ENCODE data around the gene LUZP2. TPM values are rescaled to one million over a fixed set of nuclear protein-coding genes. Genes with fewer than 3 reads are reported as not detected.
"Not testable (repeated sequence)": the region's sequence is repeated elsewhere in the genome, so short reads cannot be mapped to it uniquely, and the experiment has no call there.

The LUZP2 gene
- total RNA-seq, 2 donors from 2014 or later, result not detected

DNA sequence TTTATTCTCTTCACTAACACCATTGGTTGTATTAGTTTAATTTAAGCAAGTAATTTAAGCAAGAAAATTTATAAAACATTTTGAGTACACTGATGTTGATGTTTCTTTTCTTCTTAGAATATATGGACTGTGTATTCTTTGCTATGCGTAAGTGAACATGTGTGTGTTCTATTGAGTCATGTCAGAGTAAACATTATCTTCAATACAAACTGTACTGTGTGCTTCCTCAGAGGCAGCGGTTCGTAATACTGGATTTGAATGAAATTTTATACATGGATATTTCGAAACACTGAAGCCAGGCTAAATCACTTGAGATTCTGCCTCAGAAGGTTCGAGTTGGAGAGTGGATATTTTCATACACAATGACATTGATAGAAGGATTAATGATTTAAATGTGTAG, 452.6 kb downstream of the LUZP2 start:
- no peak for DNase-seq
- Mint-ChIP-seq H3K4me3 (no peak overlapping the region), H3K4me1 (ENCODE audit: low read depth) (no peaks in the 10 kb centered on the region), H3K27me3 (ENCODE audit: low read depth) (no peaks in the 10 kb centered on the region), H3K9me3 (peaks cover 6 to 14% of the 10 kb centered on the region in 2 donors), H3K36me3 (ENCODE audit: insufficient read depth in 2 of 2) (peaks cover 0 to 2% of the 10 kb centered on the region in 2 donors), H3K27ac (no peak overlapping the region)
- ATAC-seq (replicated peaks in 1 of 2), result no peak

DNA sequence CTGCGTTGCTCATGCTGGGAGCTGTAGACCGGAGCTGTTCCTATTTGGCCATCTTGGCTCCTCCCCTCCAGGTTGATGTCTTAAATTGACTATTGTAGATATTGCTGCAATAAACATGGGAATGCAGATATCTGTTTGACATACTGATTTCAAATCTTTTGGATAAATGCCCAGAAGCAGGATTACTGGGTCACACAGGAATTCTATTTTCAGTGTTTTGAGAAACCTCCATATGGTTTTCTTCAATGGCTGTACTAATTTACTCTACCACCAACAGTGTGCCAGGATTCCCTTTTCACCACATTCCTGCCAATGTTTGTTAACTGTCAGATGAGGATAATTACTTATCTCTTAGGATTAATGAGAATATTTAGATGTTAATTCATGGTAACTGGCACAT, 467.0 kb downstream of the LUZP2 start:
- H3K36me3 Mint-ChIP-seq (ENCODE audit: insufficient read depth in 2 of 2), result peaks cover 0 to 3% of the 10 kb centered on the region in 2 donors
- peaks cover 1 to 7% of the 10 kb centered on the region in 2 donors for H3K9me3 Mint-ChIP-seq
- ATAC-seq (replicated peaks in 1 of 2), result no peak
- H3K4me3 Mint-ChIP-seq, result no peak overlapping the region
- no peaks in the 10 kb centered on the region for H3K4me1 Mint-ChIP-seq (ENCODE audit: low read depth)
- DNase-seq, result no peak
- H3K27ac Mint-ChIP-seq, result no peak overlapping the region
- no peaks in the 10 kb centered on the region for H3K27me3 Mint-ChIP-seq (ENCODE audit: low read depth)

DNA sequence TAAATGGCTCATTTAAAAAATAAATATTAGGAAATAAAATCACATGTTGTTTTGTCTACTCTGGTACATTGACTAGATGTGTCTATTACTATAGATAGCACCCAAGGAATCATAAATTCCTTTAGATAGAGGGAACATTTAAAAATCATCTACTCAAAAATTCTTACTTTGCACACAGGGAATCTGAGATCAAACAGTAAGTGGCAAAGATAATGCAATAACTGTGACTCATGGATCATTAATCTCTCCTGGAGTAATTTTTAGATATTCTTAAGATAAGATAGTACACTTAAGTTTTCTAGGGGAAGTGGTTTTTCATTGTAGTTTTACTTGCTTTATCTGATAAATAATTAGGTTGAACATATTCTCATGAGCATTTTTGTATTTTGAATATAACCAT, 468.9 kb downstream of the LUZP2 start:
- Mint-ChIP-seq H3K4me1 (ENCODE audit: low read depth) (no peaks in the 10 kb centered on the region), H3K9me3 (peaks cover 4 to 7% of the 10 kb centered on the region in 2 donors), H3K27me3 (ENCODE audit: low read depth) (no peaks in the 10 kb centered on the region), H3K36me3 (ENCODE audit: insufficient read depth in 2 of 2) (peaks cover 0 to 2% of the 10 kb centered on the region in 2 donors), H3K27ac (no peak overlapping the region), H3K4me3 (no peak overlapping the region)
- ATAC-seq (replicated peaks in 1 of 2), result no peak
- no peak for DNase-seq

DNA sequence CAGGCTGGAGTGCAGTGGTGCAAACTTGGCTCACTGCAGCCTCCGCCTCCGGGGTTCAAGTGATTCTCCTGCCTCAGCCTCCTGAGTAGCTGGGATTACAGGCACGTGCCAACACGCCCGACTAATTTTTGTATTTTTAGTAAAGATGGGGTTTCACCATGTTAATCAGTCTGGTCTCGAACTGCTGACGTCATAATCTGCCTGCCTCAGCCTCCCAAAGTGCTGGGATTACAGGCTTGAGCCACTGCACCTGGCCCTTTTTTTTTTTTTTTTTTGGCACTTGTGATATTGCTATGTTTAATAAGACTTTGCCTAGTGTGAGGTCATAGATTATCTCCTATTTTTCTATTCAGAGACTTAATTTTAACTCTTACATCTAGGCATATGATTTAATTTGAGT, 497.1 kb downstream of the LUZP2 start:
- H3K9me3 Mint-ChIP-seq; H3K36me3 Mint-ChIP-seq (ENCODE audit: insufficient read depth in 2 of 2); DNase-seq; H3K27me3 Mint-ChIP-seq (ENCODE audit: low read depth); H3K4me3 Mint-ChIP-seq; H3K4me1 Mint-ChIP-seq (ENCODE audit: low read depth); ATAC-seq (replicated peaks in 1 of 2); H3K27ac Mint-ChIP-seq: not testable (repeated sequence)

DNA sequence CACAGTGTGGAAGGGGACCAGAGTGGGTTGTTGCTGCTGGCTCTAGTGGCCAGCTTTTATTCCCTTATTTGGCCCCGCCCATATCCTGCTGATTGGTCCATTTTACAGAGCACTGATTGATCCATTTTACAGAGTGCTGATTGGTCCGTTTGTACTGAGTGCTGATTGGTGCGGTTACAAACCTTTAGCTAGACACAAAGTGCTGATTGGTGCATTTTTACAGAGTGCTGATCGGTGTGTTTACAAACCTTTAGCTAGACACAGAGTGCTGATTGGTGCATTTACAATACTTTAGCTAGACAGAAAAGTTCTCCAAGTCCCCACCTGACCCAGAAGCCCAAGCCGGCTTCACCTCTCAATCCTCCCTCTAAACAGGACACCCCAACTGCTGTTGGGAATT, 503.1 kb downstream of the LUZP2 start:
- H3K27ac Mint-ChIP-seq; H3K36me3 Mint-ChIP-seq (ENCODE audit: insufficient read depth in 2 of 2); DNase-seq; H3K4me1 Mint-ChIP-seq (ENCODE audit: low read depth); H3K4me3 Mint-ChIP-seq; ATAC-seq (replicated peaks in 1 of 2); H3K27me3 Mint-ChIP-seq (ENCODE audit: low read depth): not testable (repeated sequence)
- H3K9me3 Mint-ChIP-seq, result peaks cover 1 to 11% of the 10 kb centered on the region in 2 donors

DNA sequence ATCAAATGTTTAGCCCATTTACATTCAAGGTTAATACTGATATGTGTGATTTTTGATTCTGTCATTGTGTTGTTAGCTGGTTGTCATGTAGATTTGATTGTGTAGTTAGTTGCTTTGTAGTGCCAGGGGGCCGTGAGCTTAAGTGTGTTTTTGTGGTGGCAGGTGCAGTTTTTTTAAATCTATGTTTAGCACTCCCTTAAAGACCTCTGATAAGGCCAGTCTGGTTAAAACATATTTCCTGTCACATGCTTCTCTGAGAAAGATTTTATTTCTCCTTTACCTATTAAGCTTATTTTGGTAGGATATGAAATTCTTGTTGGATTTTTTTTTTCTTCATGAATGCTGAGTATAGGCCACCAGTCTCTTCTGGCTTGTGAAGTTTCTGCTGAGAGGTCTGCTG, 540.6 kb downstream of the LUZP2 start:
- no peak for DNase-seq
- H3K4me3 Mint-ChIP-seq, result no peak overlapping the region
- no peaks in the 10 kb centered on the region for H3K4me1 Mint-ChIP-seq (ENCODE audit: low read depth)
- peaks cover 12 to 15% of the 10 kb centered on the region in 2 donors for H3K9me3 Mint-ChIP-seq
- ATAC-seq (replicated peaks in 1 of 2), result no peak
- H3K27me3 Mint-ChIP-seq (ENCODE audit: low read depth), result no peaks in the 10 kb centered on the region
- no peak overlapping the region for H3K27ac Mint-ChIP-seq
- H3K36me3 Mint-ChIP-seq (ENCODE audit: insufficient read depth in 2 of 2), result no peaks in the 10 kb centered on the region

DNA sequence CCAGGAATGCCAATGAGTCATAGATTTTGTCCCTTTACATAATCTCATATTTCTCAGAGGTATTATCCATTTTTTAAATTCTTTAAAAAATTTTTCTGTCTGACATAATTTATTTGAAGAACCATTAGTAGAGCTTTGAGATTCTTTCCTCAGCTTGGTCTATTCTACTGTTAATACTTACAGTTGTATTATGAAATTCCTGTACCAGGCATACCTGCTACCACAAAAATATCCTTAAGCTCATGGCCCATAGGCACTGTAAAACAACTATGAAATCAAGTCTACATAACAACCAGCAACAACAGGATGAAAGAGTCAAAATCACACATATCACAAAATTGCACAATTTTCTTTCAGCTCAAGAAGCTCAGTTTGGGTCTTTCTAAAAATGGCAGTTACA, 541.3 kb downstream of the LUZP2 start:
- Mint-ChIP-seq H3K4me3 (no peak overlapping the region), H3K9me3 (peaks cover 13 to 15% of the 10 kb centered on the region in 2 donors), H3K4me1 (ENCODE audit: low read depth) (no peaks in the 10 kb centered on the region), H3K27me3 (ENCODE audit: low read depth) (no peaks in the 10 kb centered on the region), H3K36me3 (ENCODE audit: insufficient read depth in 2 of 2) (no peaks in the 10 kb centered on the region), H3K27ac (no peak overlapping the region)
- DNase-seq (no peak), ATAC-seq (replicated peaks in 1 of 2) (no peak)

DNA sequence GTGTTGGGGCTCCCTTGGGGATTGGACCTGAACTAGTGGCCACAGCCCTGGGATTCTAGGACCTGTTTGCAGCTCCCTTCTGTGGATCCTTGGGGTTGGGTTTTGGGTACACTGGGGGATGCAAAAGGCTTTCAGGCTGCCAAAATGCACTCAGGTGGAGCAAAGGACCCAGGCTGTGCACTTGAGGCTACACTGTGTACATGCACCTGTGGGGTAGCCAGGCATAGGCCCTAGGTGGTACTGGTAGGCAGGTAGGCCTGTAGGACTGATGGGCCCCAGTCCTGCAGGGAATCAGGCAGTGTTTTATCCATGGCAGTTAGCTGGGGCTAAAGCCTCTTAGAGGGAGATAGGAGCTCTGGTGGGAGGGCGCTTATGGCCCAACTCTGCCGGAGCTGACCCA, 542.3 kb downstream of the LUZP2 start:
- Mint-ChIP-seq H3K4me3 (no peak overlapping the region), H3K27me3 (ENCODE audit: low read depth) (no peaks in the 10 kb centered on the region), H3K27ac (no peak overlapping the region), H3K9me3 (peaks cover 8 to 17% of the 10 kb centered on the region in 2 donors), H3K4me1 (ENCODE audit: low read depth) (no peaks in the 10 kb centered on the region), H3K36me3 (ENCODE audit: insufficient read depth in 2 of 2) (no peaks in the 10 kb centered on the region)
- DNase-seq (no peak), ATAC-seq (replicated peaks in 1 of 2) (no peak)

DNA sequence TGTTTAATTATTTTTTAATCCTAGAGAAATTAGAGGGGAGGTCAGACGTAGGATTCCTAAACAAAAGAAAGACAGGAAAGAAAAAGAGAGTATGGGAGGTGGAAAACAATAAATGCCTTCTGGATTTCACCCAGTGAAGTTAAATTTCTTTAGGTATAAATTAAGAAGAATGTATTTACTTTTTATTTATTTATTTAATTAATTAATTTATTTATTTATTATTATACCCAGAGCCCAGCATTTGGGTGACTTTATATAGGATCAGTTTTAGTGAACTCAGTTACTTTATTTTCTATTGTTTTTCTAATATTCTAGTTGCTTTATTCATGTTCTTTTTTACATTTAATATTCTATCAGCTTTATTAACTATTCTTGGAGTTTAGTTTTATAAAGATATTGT, 551.8 kb downstream of the LUZP2 start:
- H3K27me3 Mint-ChIP-seq (ENCODE audit: low read depth), result no peaks in the 10 kb centered on the region
- H3K9me3 Mint-ChIP-seq, result peaks cover 0 to 2% of the 10 kb centered on the region in 2 donors
- H3K27ac Mint-ChIP-seq, result no peak overlapping the region
- no peak for DNase-seq
- ATAC-seq (replicated peaks in 1 of 2), result no peak
- no peak overlapping the region for H3K4me3 Mint-ChIP-seq
- H3K4me1 Mint-ChIP-seq (ENCODE audit: low read depth), result no peaks in the 10 kb centered on the region
- no peaks in the 10 kb centered on the region for H3K36me3 Mint-ChIP-seq (ENCODE audit: insufficient read depth in 2 of 2)

DNA sequence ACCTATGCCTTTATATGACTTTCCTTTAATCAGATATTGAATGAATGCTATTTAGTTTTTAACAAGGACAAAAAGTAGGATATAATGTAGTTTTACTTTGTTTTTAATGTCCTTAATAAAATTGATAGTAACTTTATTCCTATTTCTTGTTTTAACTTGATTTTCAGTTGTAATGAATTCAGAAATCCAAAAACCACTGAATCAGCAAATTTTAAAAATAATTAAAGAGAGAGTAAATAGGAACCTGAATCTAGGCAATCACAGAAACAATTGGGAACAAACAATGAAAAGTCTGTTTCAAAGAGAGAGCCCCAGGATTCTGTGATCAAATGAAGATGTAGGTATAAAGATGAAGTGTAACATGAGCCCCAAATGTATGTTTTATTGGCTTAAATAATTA, 556.0 kb downstream of the LUZP2 start:
- Mint-ChIP-seq H3K4me1 (ENCODE audit: low read depth) (no peaks in the 10 kb centered on the region), H3K9me3 (peaks cover 2 to 3% of the 10 kb centered on the region in 2 donors), H3K27ac (no peak overlapping the region), H3K4me3 (no peak overlapping the region), H3K27me3 (ENCODE audit: low read depth) (no peaks in the 10 kb centered on the region), H3K36me3 (ENCODE audit: insufficient read depth in 2 of 2) (no peaks in the 10 kb centered on the region)
- no peak for DNase-seq
- ATAC-seq (replicated peaks in 1 of 2), result no peak

DNA sequence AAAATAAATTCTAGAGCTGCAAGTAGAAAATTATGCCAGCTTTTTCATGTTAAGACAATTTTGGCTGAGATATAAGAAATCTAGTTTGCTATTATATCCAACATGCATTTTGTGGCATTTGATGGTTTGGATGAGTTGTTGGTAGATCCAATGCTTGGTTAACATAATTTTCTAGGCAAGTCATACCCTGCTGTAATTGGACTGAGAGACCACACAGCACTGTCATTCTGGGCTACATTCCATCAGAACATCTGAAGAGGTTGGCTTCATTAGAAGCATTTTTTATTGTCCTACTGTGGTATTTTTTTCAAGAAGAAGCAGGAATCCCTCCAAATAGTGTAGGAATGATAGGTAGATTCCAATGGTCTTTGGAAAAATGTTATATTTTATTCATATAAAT, 561.0 kb downstream of the LUZP2 start:
- Mint-ChIP-seq H3K27me3 (ENCODE audit: low read depth) (no peaks in the 10 kb centered on the region), H3K27ac (no peak overlapping the region), H3K36me3 (ENCODE audit: insufficient read depth in 2 of 2) (peaks cover 1 to 3% of the 10 kb centered on the region in 2 donors), H3K4me1 (ENCODE audit: low read depth) (no peaks in the 10 kb centered on the region), H3K9me3 (peaks cover 3 to 5% of the 10 kb centered on the region in 2 donors), H3K4me3 (no peak overlapping the region)
- DNase-seq, result no peak
- ATAC-seq (replicated peaks in 1 of 2), result no peak

DNA sequence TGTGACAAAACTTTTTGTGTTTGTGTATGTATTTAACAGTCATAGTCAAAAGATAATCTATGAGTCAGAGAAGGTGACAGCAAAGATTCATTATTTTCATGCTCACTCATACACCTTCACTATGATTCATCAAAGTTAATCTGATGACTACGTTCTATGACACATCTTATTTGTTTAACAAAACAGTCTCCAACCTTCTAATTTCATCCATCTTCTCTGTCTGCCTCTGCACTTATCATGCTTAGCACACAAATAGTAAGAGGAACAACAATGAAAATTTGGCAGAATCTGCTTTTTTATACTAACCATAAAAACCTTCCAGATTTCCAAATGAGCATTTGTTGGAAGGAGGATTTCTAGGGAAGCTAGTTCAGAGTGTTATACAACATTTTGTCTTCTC, 568.9 kb downstream of the LUZP2 start:
- DNase-seq (no peak), ATAC-seq (replicated peaks in 1 of 2) (peak in 1 of 2 donors; percentile 26)
- Mint-ChIP-seq H3K9me3 (peaks cover 4 to 16% of the 10 kb centered on the region in 2 donors), H3K4me3 (no peak overlapping the region), H3K4me1 (ENCODE audit: low read depth) (no peaks in the 10 kb centered on the region), H3K36me3 (ENCODE audit: insufficient read depth in 2 of 2) (peaks cover 1 to 3% of the 10 kb centered on the region in 2 donors), H3K27me3 (ENCODE audit: low read depth) (no peaks in the 10 kb centered on the region), H3K27ac (no peak overlapping the region)

DNA sequence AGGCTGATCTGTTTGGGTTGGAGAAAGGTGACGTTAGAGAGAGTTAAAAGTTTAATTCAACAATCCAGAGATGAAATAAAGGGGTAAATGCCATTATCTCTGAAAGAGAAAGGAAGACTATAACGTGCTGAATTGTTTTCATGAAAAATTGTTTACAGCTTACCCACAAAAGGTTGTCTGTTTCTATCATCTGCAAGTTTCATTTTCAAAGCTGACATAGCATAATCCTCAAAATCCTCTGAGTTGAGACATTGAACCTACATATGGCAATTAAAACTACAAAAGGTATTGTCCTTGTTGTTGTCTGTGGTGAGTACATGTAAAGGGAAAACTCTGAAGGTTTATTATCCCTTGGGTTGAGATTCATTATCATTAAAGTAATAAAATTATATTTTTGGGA, 569.9 kb downstream of the LUZP2 start:
- Mint-ChIP-seq H3K9me3 (peaks cover 4 to 16% of the 10 kb centered on the region in 2 donors), H3K36me3 (ENCODE audit: insufficient read depth in 2 of 2) (peaks cover 1 to 2% of the 10 kb centered on the region in 2 donors), H3K27me3 (ENCODE audit: low read depth) (no peaks in the 10 kb centered on the region), H3K4me1 (ENCODE audit: low read depth) (no peaks in the 10 kb centered on the region), H3K4me3 (no peak overlapping the region), H3K27ac (no peak overlapping the region)
- DNase-seq, result no peak
- ATAC-seq (replicated peaks in 1 of 2), result no peak

DNA sequence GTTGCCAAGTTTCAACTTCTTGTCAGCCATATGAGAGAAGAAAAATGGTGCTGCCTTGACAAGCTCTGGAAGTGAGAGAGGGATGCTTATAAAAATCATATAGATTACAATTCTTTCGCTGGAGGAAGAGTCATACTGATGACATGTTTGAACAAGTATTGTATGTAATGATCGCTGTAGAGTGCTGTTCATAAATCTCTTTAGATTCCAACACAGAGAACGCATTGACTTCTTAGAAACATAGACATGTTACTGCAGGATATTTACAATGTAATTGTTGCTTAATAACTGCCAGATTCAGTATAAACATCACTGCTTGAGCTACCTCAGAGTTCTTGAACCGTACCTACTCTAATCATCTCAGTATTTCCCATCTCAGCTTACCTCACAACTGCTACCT, 571.6 kb downstream of the LUZP2 start:
- no peaks in the 10 kb centered on the region for H3K27me3 Mint-ChIP-seq (ENCODE audit: low read depth)

More for the DNA sequence above, 571.6 kb downstream of the LUZP2 start:
- no peak for DNase-seq
- no peaks in the 10 kb centered on the region for H3K36me3 Mint-ChIP-seq (ENCODE audit: insufficient read depth in 2 of 2)
- no peak overlapping the region for H3K4me3 Mint-ChIP-seq
- no peaks in the 10 kb centered on the region for H3K4me1 Mint-ChIP-seq (ENCODE audit: low read depth)
- ATAC-seq (replicated peaks in 1 of 2), result no peak
- no peak overlapping the region for H3K27ac Mint-ChIP-seq
- H3K9me3 Mint-ChIP-seq, result peaks cover 4 to 13% of the 10 kb centered on the region in 2 donors
